Esophagus squamous epithelium (tissue), 5 donors: Measurements from ENCODE around the gene TANGO2. TPM values are rescaled to one million over a fixed set of nuclear protein-coding genes. Genes with fewer than 3 reads are reported as not detected.
A peak's percentile ranks its signal among the peaks of the same experiment; 100 is the strongest.

Experiments
- DNase-seq: peaks from one replicate; lab custom pipeline; 2025; lab: John Stamatoyannopoulos, UW
- H3K27ac ChIP-seq, 4 donors: fragments of 200-600 bp; sonication (generic); one replicate each; pipeline ENCODE4 v1.5.1; 2016 to 2019; ENCODE audit warnings: mild to moderate bottlenecking in 1 of 4
- H3K27me3 ChIP-seq, 4 donors: fragments of 200-600 bp; sonication (generic); 1 replicate in 3 of 4; 2 replicates in 1 of 4; pipeline versions ENCODE4 v1.5.1 to v1.6.0; 2017 to 2021; ENCODE audit warnings: antibody characterized with exemption in 1 of 4
- H3K36me3 ChIP-seq, 3 donors: fragments of 200-600 bp; sonication (generic); one replicate each; pipeline ENCODE4 v1.5.1; 2016 to 2019
- H3K4me1 ChIP-seq, 3 donors: fragments of 200-600 bp; sonication (generic); one replicate each; pipeline ENCODE4 v1.5.1; 2017 to 2019
- H3K4me3 ChIP-seq, 4 donors: fragments of 200-600 bp; sonication (generic); 1 replicate in 3 of 4; 2 replicates in 1 of 4; pipeline ENCODE4 v1.5.1; 2016 to 2019; ENCODE audit warnings: mild to moderate bottlenecking in 2 of 4, moderate library complexity in 1 of 4
- H3K9me3 ChIP-seq, 3 donors: fragments of 200-600 bp; sonication (generic); one replicate each; pipeline ENCODE4 v1.5.1; 2016 to 2019
- POLR2A ChIP-seq, 4 donors: fragments of 450-650 bp; IDR thresholded peaks; one replicate each; pipeline ENCODE4 v1.6.1; 2017; ENCODE audit warnings: antibody characterized with exemption in 4 of 4, mild to moderate bottlenecking in 4 of 4, moderate library complexity in 3 of 4
- WGBS, 2 donors: methylation state at CpG; one replicate each; pipeline ENCODE4 v1.1.5; 2018; 5-methylcytosine and 5-hydroxymethylcytosine counted together
- intact Hi-C: fragments of 100-400 bp; cut with DNase I; formaldehyde crosslinking; loops from one replicate; pipeline ENCODE4 v1.15.0; 2022
- total RNA-seq, 4 donors: library from RNA; depleted of rRNA; stranded (reverse); fragments of >200 nt; gene quantifications; one replicate each; pipeline ENCODE4 v1.1.0, GENCODE V29; 2016
- TF ChIP-seq, protein P1 (sequence below), 6 experiments: fragments of 450-650 bp in 4 of 6; fragments of 200-600 bp in 2 of 6; sonication (generic) in 2 of 6; IDR thresholded peaks; one replicate each; pipeline ENCODE4 v1.5.1; 2016 to 2019; ENCODE audit warnings: antibody characterized with exemption in 6 of 6, mild to moderate bottlenecking in 4 of 6, moderate library complexity in 4 of 6
- donor health status: DM: yes; HTN: yes; CAD: no.

TANGO2 gene
- total RNA-seq, 4 donors from 2014 or later: 14.0 to 28.2 (median 17.6) TPM

GRCh38 chr22:19986410-19987341, 34.2 kb upstream of the TANGO2 start:
- peak overlapping the region; percentile 74 to 91 (median 84) for H3K27ac ChIP-seq

GRCh38 chr22:19987394-19988306, 33.3 kb upstream of the TANGO2 start:
- WGBS, 2 donors: 91 to 100% methylated on average over 5 to 6 of the region's 24 CpGs
- TF ChIP-seq POLR2A (IDR thresholded peaks at IDR 0.05): no peak
- TF ChIP-seq, protein P1, sequence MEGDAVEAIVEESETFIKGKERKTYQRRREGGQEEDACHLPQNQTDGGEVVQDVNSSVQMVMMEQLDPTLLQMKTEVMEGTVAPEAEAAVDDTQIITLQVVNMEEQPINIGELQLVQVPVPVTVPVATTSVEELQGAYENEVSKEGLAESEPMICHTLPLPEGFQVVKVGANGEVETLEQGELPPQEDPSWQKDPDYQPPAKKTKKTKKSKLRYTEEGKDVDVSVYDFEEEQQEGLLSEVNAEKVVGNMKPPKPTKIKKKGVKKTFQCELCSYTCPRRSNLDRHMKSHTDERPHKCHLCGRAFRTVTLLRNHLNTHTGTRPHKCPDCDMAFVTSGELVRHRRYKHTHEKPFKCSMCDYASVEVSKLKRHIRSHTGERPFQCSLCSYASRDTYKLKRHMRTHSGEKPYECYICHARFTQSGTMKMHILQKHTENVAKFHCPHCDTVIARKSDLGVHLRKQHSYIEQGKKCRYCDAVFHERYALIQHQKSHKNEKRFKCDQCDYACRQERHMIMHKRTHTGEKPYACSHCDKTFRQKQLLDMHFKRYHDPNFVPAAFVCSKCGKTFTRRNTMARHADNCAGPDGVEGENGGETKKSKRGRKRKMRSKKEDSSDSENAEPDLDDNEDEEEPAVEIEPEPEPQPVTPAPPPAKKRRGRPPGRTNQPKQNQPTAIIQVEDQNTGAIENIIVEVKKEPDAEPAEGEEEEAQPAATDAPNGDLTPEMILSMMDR (IDR thresholded peaks at IDR 0.05): no peak
- intact Hi-C loops: no loop called here

More at GRCh38 chr22:19986410-19987341, 34.2 kb upstream of the TANGO2 start:
- no peaks in the 10 kb centered on the region for H3K9me3 ChIP-seq
- H3K4me3 ChIP-seq: peak overlapping the region; percentile 51 to 84 (median 70)
- H3K36me3 ChIP-seq: peaks cover 0 to 2% (median 0%) of the 10 kb centered on the region in 3 donors
- TF ChIP-seq, protein P1 (IDR thresholded peaks at IDR 0.05): no peak
- peak in 2 of 4 donors; percentile 61 to 75 for TF ChIP-seq POLR2A (IDR thresholded peaks at IDR 0.05)
- no peak for DNase-seq
- H3K27me3 ChIP-seq: no peaks in the 10 kb centered on the region
- WGBS, 2 donors: 0% methylated on average over 1 of the region's 76 CpGs; no CpG with 5 or more reads in 1 of the 2 donors
- intact Hi-C loops: no loop called here
- H3K4me1 ChIP-seq: peaks cover 28 to 67% (median 35%) of the 10 kb centered on the region in 3 donors

DNA sequence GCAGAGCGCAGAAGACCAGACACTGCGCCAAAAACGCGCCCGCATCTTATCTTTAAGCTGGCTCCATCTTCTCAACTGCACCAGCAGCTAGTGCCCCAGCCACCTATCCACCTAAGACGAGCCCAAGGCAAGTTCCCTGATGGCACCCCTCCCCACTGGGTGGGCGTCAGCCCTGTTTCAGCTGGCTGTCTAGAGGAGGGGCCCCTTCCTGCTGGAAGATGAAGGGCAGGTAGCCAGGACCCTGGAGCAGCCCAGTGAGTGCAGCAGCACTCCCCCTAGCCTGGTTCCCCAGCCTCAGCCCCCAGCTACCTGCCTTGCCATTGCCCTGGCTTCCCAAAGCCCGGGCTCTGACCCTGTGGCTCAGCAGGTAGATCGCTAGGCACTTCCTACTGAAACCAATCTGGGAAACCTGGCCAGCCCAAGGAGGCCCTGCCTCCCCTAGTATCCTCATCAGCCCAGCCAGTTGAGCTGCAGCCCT, 32.5 kb upstream of the TANGO2 start:
- Histone ChIP-seq H3K27me3 (no peaks in the 10 kb centered on the region), H3K27ac (no peak overlapping the region), H3K36me3 (no peaks in the 10 kb centered on the region), H3K4me3 (no peak overlapping the region), H3K9me3 (no peaks in the 10 kb centered on the region), H3K4me1 (peaks cover 28 to 68% (median 36%) of the 10 kb centered on the region in 3 donors)
- no peak for DNase-seq
- 96% methylated on average over 5 of the region's 9 CpGs; no CpG with 5 or more reads in 1 of the 2 donors for WGBS, 2 donors
- no peak for TF ChIP-seq POLR2A (IDR thresholded peaks at IDR 0.05)
- TF ChIP-seq, protein P1 (IDR thresholded peaks at IDR 0.05): no peak
- intact Hi-C loops: no loop called here

More at GRCh38 chr22:19987394-19988306, 33.3 kb upstream of the TANGO2 start:
- no peak for DNase-seq
- Histone ChIP-seq H3K36me3 (no peaks in the 10 kb centered on the region), H3K4me1 (peaks cover 28 to 72% (median 39%) of the 10 kb centered on the region in 3 donors), H3K4me3 (peak overlapping the region in 3 of 4 donors; percentile 51 to 84 (median 67)), H3K27ac (peak overlapping the region in 2 of 4 donors; percentile 87 to 91), H3K27me3 (no peaks in the 10 kb centered on the region), H3K9me3 (no peaks in the 10 kb centered on the region)

GRCh38 chr22:19988965-19989724, 31.8 kb upstream of the TANGO2 start:
- peaks cover 22 to 61% (median 28%) of the 10 kb centered on the region in 3 donors for H3K4me1 ChIP-seq

More at GRCh38 chr22:19988965-19989724, 31.8 kb upstream of the TANGO2 start:
- no peaks in the 10 kb centered on the region for H3K36me3 ChIP-seq
- no peak for DNase-seq
- H3K27ac ChIP-seq: no peak overlapping the region
- TF ChIP-seq, protein P1 (IDR thresholded peaks at IDR 0.05): no peak
- TF ChIP-seq POLR2A (IDR thresholded peaks at IDR 0.05): no peak
- H3K4me3 ChIP-seq: no peak overlapping the region
- intact Hi-C loops: no loop called here
- no peaks in the 10 kb centered on the region for H3K27me3 ChIP-seq
- no peaks in the 10 kb centered on the region for H3K9me3 ChIP-seq
- 65% methylated on average over 2 to 6 of the region's 18 CpGs for WGBS, 2 donors
